HG02678 (cell line): Measurements from ENCODE around the gene HIGD1B.
"Not testable (repeated sequence)": the region's sequence is repeated elsewhere in the genome, so short reads cannot be mapped to it uniquely, and the experiment has no call there.

Source experiments
- ATAC-seq: cut with Tn5 transposase; IDR thresholded peaks from one replicate; pipeline ENCODE4 v1.9.1; 2021; ENCODE audit warnings: mild to moderate bottlenecking, moderate library complexity; ENCODE audit not compliant: unreplicated experiment

Gene HIGD1B

GRCh38 chr17:44847586-44847985 lies at the start of gene HIGD1B:
Gene HIGD1B (plus strand): TSS chr17:44847883. CDS start chr17:44848153, 270 bp downstream.
- ATAC-seq = no peak

DNA sequence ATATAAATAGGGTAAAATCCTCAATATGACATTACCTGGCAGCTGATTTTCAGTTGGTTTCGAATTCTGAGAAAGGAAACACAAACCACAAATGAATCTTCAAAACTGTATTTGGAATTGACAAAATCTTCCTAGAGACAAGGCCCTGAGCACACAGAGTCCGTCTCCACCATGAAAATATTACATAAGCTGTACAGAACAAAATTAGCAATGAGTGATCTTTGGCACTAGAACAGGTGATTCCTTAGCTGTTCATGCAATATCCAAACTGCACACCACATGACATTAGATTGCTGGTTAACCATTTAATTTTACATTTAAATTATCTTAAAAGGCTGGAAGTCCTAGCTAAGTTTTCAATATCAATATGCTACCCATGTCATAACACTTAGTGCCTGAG lies 49.3 kb upstream of the HIGD1B start:
- ATAC-seq = no peak

GRCh38 chr17:44801880-44802279 lies 45.8 kb upstream of the HIGD1B start:
- ATAC-seq = no peak

DNA sequence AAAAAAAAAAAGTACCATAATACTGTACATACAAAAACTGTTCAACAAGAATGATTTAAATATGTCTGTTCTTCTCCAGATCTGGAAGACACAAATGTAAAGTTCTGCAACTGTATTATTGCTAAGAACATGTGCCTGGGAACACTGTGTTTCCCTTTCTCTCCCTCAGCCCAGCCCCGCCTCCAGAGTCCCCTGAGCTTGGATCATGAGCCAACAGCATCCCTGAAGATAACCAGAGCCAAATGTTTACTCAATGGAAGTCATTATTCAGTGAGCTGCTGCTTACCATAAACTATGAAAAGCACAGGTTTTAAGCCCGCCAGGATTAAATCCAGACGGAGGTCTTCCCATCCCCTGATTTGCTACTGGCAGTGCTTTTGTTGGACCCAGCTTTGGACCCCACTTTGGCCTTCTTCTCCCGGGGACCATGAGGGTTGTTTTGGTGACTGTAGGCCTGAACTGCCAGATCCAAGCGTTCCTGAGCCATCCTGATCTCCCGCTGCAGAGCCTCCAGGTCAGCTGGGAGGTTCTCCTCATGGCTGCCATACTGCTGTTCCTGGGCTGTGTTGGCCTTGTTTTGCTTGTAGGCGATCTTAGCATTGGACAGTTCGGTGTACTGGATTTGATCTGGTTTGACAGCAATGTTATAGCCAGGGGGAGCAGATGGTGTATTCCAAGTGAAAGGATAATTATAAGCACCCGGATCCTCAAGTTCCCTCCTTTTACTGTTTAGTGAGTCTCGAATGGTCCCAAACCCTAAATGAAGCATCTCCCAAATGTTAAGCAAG lies 43.2 kb upstream of the HIGD1B start:
- no peak for ATAC-seq

DNA sequence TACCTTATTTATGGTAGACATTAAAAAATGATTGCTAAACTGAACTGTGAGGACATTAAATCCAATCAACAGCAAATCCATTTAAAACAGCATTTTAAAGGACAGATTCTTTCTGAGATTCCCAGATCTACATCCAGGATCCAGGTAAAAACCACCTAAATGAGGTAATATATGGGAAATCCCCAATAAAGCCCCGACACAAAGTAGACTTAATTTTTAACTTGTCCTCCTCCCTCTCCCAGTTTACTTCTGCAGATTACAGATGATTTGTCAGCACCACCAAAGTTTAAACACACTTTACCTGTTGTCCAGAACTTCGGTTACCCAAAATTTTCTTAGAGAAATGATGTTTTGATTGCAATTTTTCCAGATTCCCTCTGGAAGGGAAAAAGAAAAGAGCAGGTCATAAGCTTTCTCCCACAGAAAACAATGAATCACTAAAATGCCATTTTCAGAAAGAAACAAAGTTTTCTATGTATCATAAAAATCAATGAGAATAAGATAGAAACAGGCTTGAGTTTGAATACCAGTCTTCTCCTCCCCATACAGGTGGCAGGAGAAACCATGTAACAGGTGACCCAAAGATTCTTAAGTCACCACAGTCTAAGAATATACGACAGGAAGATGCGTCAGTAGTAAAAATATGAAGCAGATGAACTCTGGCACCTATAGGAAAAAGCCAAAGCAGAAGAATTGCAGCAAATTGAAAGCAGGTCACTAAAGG lies 40.4 kb upstream of the HIGD1B start:
- ATAC-seq = no peak

GRCh38 chr17:44807817-44808155 lies 39.9 kb upstream of the HIGD1B start:
- ATAC-seq = no peak

DNA sequence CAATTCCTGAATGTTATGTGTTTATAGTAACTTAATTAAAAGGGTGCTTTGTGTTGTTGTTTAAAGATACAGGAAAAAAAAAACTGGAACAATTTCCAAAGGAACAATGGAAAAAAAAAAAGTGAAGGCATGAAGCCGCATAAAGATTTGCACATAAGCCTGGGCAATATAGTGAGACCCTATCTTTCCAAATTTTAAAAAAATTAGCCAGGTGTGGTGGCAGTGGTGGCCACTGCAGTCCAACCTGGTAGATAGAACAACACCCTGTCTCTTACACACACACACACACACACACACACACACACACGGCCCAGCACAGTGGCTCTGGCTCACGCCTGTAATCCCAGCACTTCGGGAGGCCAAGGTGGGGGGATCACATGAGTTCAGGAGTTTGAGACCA lies 39.5 kb upstream of the HIGD1B start:
- ATAC-seq = no peak

DNA sequence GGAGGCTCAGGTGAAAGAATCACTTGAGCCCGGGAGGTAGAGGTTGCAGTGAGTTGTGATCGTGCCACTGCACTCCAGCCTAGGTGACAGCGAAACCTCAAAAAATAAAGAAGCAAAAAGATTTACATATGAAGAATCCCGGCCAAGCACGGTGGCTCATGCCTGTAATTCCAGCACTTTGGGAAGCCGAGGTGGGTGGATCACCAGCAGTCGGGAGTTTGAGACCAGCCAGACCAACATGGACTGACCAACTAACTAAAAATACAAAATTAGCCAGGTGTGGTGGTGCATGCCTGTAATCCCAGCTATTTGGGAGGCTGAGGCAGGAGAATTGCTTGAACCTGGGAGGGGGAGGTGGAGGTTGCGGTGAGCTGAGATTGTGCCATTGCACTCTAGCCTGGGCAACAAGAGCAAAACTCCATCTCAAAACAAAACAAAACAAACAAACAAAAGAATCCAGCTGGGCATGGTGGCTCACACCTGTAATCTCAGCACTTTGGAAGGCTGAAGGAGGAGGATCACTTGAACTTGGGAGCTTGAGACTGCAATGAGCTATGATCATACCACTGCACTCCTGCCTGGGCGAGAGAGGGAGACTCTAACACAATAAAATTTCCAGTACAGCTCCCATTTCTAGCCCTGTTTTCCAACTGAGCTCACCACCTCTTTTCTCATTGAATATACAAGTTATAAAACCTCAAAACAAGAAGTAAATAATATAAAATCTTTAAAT lies 38.9 kb upstream of the HIGD1B start:
- ATAC-seq = not testable (repeated sequence)

- no peak for ATAC-seq
Observed at GRCh38 chr17:44812263-44812662, 35.4 kb upstream of the HIGD1B start.

- ATAC-seq = not testable (repeated sequence)
Observed at GRCh38 chr17:44818508-44818907, 29.2 kb upstream of the HIGD1B start.

GRCh38 chr17:44820631-44821212 lies 27.0 kb upstream of the HIGD1B start:
- no peak for ATAC-seq

DNA sequence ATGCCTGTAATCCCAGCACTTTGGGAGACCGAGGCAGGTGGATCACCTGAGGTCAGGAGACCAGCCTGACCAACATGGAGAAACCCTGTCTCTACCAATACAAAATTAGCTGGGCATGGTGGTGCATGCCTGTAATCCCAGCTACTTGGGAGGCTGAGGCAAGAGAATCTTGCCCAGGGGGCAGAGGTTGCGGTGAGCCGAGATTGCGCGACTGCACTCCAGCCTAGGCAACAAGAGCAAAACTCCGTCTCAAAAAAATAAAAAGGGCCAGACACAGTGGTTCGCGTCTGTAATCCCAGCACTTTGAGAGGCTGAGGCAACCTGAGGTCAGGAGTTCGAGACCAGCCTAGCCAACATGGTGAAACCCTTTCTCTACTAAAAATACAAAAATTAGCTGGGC lies 22.4 kb upstream of the HIGD1B start:
- not testable (repeated sequence) for ATAC-seq

- ATAC-seq = no peak
Observed at GRCh38 chr17:44826123-44826790, 21.4 kb upstream of the HIGD1B start.

DNA sequence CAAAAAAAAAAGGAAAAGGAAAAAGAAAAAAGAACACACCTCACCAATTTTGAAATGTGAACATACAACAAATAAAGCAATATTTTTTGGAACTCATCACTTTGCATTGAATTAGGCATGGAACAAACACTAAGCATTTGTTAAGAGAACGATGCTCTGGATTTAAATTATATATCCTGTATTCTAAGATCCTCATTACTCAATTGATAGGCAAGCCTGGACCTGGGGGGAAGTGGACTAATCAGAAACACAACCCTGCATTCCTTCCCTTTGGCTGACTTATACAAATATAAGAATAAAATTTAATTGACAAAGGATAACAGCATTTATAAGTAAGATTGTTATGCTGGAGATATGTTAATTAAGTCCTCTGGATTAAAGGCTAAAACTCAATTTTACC lies 19.8 kb upstream of the HIGD1B start:
- no peak for ATAC-seq

- ATAC-seq = no peak
Observed at GRCh38 chr17:44828919-44829522, 18.7 kb upstream of the HIGD1B start.

- no peak for ATAC-seq
Observed at GRCh38 chr17:44829523-44830358, 17.9 kb upstream of the HIGD1B start, which contains the start of gene GJC1. Gene GJC1 (minus strand): TSS chr17:44830287. CDS start chr17:44805817, 24,470 bp downstream.

DNA sequence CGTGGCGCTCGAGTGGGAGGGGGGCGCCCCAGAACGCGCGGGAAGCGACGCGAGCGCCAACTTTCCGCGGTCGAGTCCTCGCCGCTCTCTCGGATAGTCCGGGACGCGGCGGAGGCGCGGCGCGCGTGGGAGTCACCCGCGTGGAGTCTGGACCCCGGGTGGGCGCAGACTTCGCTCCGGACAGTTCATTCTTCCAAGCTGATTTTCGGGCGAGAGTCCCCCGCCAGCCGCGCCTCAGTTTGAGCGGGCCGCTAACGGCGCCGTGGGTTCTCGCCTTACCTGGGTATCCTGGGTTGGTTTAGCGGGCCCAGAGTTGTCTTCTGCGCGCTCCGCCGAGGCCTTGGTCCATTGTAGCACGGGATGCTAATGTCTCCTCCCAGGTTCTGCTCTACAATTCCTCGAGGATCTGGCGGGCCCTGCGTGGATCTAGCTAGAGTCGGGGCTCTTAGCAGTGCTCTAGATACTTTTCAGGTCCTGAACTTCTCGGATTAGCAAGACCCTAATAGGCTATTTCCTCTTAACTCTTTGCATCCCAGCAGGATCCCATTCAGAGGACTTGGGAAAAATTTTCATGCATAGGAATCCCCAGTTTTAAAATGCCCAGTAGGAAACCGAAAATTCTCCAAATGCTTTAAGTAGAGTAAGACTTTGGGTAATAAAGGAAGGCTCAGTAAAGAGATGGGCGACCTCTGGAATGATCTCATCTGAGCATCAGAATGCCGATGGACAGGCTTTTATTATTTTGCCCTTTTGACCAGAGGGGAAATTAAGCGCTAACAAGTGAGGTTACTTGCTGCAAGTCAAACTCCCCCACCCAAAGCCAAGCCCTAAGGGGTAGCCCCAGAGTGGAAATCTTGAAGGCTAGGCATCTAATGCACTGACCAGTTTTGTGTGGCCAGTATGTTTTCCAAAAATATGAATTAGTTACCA lies 17.1 kb upstream of the HIGD1B start:
- ATAC-seq = no peak

DNA sequence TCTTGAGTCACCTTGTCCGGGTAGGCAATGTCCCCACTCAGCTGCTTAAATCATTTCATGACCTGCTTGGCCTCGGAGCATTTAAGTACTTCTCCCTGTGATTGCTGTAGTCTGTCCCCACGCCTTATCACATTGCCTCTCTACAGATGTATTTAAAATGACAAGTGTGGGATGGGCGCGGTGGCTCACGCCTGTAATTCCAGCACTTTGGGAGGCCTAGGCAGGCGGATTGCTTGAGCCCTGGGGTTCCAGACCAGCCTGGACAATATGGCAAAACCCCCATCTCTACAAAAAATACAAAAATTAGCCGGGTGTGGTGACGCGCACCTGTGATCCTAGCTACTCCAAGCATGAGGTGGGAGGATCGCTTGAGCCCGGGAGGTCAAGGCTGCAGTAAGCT lies 16.3 kb upstream of the HIGD1B start:
- ATAC-seq = no peak
